ENCODE results near the gene ASS1. TPM values are rescaled to one million over a fixed set of nuclear protein-coding genes. Genes with fewer than 3 reads are reported as not detected.

Gene ASS1
- total and polyA plus RNA-seq, 3 donors from 2014 or later, result 68.5 to 153 (median 90.2) TPM

- TF ChIP-seq CTCF (IDR thresholded peaks at IDR 0.05) (no peak), POLR2A (IDR thresholded peaks at IDR 0.05) (no peak)
- no peaks in the 10 kb centered on the region for H3K27me3 ChIP-seq
- H3K4me1 ChIP-seq, result no peaks in the 10 kb centered on the region
- H3K9me3 ChIP-seq, result no peaks in the 10 kb centered on the region
- intact Hi-C loops (cut with DNase I; ENCODE audit: low total_unique reads), result no loop called here
- no peak overlapping the region for H3K4me3 ChIP-seq
- 90 to 94% methylated on average over 8 to 9 of the region's 9 CpGs for WGBS, 2 donors
- DNase-seq, result no peak
- H3K36me3 ChIP-seq (ENCODE audit: low read depth, missing control alignments), result no peaks in the 10 kb centered on the region
- no peak overlapping the region for H3K27ac ChIP-seq
Observed at GRCh38 chr9:130478152-130478551, 33.4 kb downstream of the ASS1 start.

DNA sequence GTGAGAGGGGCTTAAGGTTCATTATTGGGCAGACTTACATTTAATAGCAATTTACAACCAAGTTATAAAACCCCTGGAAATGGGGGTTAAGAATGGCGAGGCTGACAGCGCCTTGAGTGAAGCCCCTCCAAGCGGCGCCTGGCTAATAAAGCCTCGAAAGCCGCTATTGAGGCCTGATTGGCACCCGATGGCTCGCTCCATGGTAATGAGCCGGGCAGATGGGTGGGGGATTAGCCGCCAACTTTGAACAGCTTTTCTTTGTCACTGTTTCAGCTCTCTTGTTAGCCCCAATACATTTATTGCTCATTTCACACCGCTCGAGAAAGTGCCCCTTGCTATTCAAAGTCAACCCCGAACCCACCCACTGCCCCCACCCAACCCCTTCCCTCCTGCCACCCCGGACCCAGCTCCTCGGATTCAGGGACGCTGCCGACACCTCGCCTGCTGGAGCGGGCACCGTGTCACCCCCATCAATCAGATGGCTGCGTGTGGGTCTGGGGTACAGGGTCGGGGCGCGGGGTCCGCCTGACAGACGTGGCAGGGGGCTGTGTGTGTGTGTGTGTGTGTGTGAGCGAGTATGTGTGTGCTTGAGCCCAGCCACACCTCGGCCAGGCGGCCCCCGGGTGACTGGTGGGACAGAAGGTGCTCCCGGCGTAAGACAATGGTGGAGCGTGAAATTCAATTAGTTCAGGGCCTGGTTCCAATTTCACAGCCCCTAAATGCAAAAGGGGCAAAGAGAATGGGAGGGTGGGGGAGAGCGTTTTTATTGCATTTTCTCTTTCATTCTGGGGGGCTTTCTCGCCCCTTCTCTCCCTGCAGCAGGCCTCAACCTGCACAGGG, 34.2 kb downstream of the ASS1 start:
- H3K27me3 ChIP-seq, result no peaks in the 10 kb centered on the region
- no peak for TF ChIP-seq CTCF (IDR thresholded peaks at IDR 0.05)
- TF ChIP-seq POLR2A (IDR thresholded peaks at IDR 0.05), result no peak
- WGBS, 2 donors, result 89 to 90% methylated on average over 35 of the region's 35 CpGs
- H3K4me1 ChIP-seq, result no peaks in the 10 kb centered on the region
- no peak for DNase-seq
- intact Hi-C loops (cut with DNase I; ENCODE audit: low total_unique reads), result no loop called here
- H3K27ac ChIP-seq, result no peak overlapping the region
- H3K9me3 ChIP-seq, result no peaks in the 10 kb centered on the region
- no peak overlapping the region for H3K4me3 ChIP-seq
- H3K36me3 ChIP-seq (ENCODE audit: low read depth, missing control alignments), result no peaks in the 10 kb centered on the region

DNA sequence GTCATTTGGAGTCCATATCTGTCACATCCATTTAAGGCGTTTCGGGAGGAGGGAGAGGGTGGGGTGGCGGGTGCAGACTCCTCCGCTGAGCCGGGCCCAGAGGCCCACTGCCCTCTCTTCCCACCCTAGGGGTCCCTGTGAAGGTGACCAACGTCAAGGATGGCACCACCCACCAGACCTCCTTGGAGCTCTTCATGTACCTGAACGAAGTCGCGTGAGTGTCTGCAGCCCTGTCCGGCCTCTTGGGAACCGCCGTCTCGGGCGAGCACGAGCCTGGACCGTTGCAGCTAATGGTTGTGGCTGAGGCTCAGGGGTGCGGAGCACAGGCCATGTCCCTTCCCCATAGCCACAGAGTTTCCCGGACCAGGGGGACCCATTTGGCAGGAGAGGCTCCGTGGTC, 34.8 kb downstream of the ASS1 start:
- no peaks in the 10 kb centered on the region for H3K4me1 ChIP-seq
- no peaks in the 10 kb centered on the region for H3K9me3 ChIP-seq
- H3K27ac ChIP-seq, result no peak overlapping the region
- H3K4me3 ChIP-seq, result no peak overlapping the region
- H3K27me3 ChIP-seq, result no peaks in the 10 kb centered on the region
- H3K36me3 ChIP-seq (ENCODE audit: low read depth, missing control alignments), result no peaks in the 10 kb centered on the region
- 94 to 95% methylated on average over 13 to 19 of the region's 19 CpGs for WGBS, 2 donors
- TF ChIP-seq CTCF (IDR thresholded peaks at IDR 0.05) (no peak), POLR2A (IDR thresholded peaks at IDR 0.05) (no peak)
- no peak for DNase-seq
- intact Hi-C loops (cut with DNase I; ENCODE audit: low total_unique reads), result no loop called here

DNA sequence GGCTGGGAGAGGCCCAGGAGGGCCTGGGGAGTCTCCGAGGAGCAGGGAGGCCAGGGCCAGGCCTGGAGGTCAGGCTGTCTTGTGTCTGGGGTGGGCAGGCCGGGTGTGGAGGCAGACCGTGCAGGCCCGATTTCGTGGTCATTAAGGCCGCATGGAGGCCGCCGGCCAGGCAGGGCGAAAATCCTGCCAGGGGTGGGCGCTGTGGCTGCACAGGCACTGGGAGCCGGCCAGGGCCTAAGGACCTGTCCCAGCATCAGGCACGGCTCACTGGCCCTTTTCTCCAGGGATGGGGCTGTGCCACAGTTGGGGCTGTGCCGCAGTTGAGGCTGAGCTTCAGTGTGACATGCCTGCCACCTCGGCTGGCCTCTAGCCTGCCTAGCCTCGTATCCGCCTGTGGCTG, 35.9 kb downstream of the ASS1 start:
- DNase-seq, result no peak
- Histone ChIP-seq H3K4me3 (no peak overlapping the region), H3K4me1 (no peaks in the 10 kb centered on the region), H3K27me3 (no peaks in the 10 kb centered on the region), H3K36me3 (ENCODE audit: low read depth, missing control alignments) (no peaks in the 10 kb centered on the region), H3K27ac (no peak overlapping the region), H3K9me3 (no peaks in the 10 kb centered on the region)
- WGBS, 2 donors, result 88 to 97% methylated on average over 4 to 16 of the region's 16 CpGs
- intact Hi-C loops (cut with DNase I; ENCODE audit: low total_unique reads), result no loop called here
- TF ChIP-seq CTCF (IDR thresholded peaks at IDR 0.05), result no peak
- no peak for TF ChIP-seq POLR2A (IDR thresholded peaks at IDR 0.05)

- Histone ChIP-seq H3K9me3 (no peaks in the 10 kb centered on the region), H3K27me3 (no peaks in the 10 kb centered on the region), H3K4me3 (no peak overlapping the region), H3K27ac (no peak overlapping the region), H3K36me3 (ENCODE audit: low read depth, missing control alignments) (no peaks in the 10 kb centered on the region), H3K4me1 (no peaks in the 10 kb centered on the region)
- intact Hi-C loops (cut with DNase I; ENCODE audit: low total_unique reads), result no loop called here
- no peak for DNase-seq
- TF ChIP-seq POLR2A (IDR thresholded peaks at IDR 0.05) (no peak), CTCF (IDR thresholded peaks at IDR 0.05) (no peak)
- WGBS, 2 donors, result 65 to 73% methylated on average over 5 of the region's 5 CpGs
Observed at GRCh38 chr9:130482463-130482862, 37.7 kb downstream of the ASS1 start.

Data from testis (tissue), 3 donors.